Activated CD4-positive, alpha-beta T cell treated with anti-CD3 and anti-CD28 coated beads, Interleukin-2, amount 10 ng/mL, durations not matched to agents 7 days and 5 days (primary cell): ENCODE results near the gene KCNB1. TPM values are rescaled to one million over a fixed set of nuclear protein-coding genes. Genes with fewer than 3 reads are reported as not detected.

Source experiments
- CTCF ChIA-PET: fragments of 350-600 bp; sonication (Branson Sonifier 250); formaldehyde crosslinking; loops from one replicate; lab custom pipeline; 2021; ENCODE audit warnings: antibody characterized with exemption; lab: Charles Lee
- POLR2A ChIA-PET: fragments of 350-600 bp; sonication (Branson Sonifier 250); formaldehyde crosslinking; loops from one replicate; lab custom pipeline; 2021; ENCODE audit warnings: antibody characterized with exemption; lab: Charles Lee
- DNase-seq: peaks from one replicate; pipeline ENCODE4 v3.0.0-alpha.2; 2020
- H3K27ac Mint-ChIP-seq: one replicate; pipeline ENCODE4 v1.8.0; 2021; ENCODE audit warnings: mild to moderate bottlenecking, moderate library complexity, mixed read lengths
- H3K27me3 Mint-ChIP-seq: one replicate; pipeline ENCODE4 v1.8.0; 2021; ENCODE audit warnings: mixed read lengths
- H3K36me3 Mint-ChIP-seq: one replicate; pipeline ENCODE4 v1.8.0; 2021; ENCODE audit warnings: low read depth, mixed read lengths
- H3K4me1 Mint-ChIP-seq: one replicate; pipeline ENCODE4 v1.8.0; 2021; ENCODE audit warnings: mixed read lengths
- H3K4me3 Mint-ChIP-seq: one replicate; pipeline ENCODE4 v1.8.0; 2021; ENCODE audit warnings: mild to moderate bottlenecking, moderate library complexity, mixed read lengths
- H3K9me3 Mint-ChIP-seq: one replicate; pipeline ENCODE4 v1.8.0; 2021; ENCODE audit warnings: mixed read lengths
- total RNA-seq, 2 experiments: library from RNA; stranded (reverse); gene quantifications; one replicate each; pipeline ENCODE4 v1.2.3, GENCODE V29; 2021

Gene KCNB1
- total RNA-seq, 2 experiments from 2014 or later = 0.07 TPM; not detected in 1

- peaks cover 29% of the 10 kb centered on the region for H3K27me3 Mint-ChIP-seq
- DNase-seq = no peak
- H3K27ac Mint-ChIP-seq = no peak overlapping the region
- ChIA-PET CTCF (no interaction called here), POLR2A (no interaction called here)
- peaks cover under 1% of the 10 kb centered on the region for H3K4me1 Mint-ChIP-seq
- H3K9me3 Mint-ChIP-seq = no peaks in the 10 kb centered on the region
- no peak overlapping the region for H3K4me3 Mint-ChIP-seq
- H3K36me3 Mint-ChIP-seq = no peaks in the 10 kb centered on the region
Measured at GRCh38 chr20:49478754-49479689, 3.4 kb downstream of the KCNB1 start.

- CTCF ChIA-PET = no interaction called here
Measured at GRCh38 chr20:49478266-49478665, 4.2 kb downstream of the KCNB1 start.

GRCh38 chr20:49477200-49477599, 5.3 kb downstream of the KCNB1 start:
- ChIA-PET POLR2A (no interaction called here), CTCF (interaction anchor here (0.6 to 1.4 kb wide), 2 partner anchors 38 to 143 kb away, joined by 3 to 4 read pairs; no protein-coding TSS in a partner anchor)
- no peaks in the 10 kb centered on the region for H3K36me3 Mint-ChIP-seq
- no peaks in the 10 kb centered on the region for H3K9me3 Mint-ChIP-seq
- DNase-seq = no peak
- H3K4me3 Mint-ChIP-seq = no peak overlapping the region
- H3K27ac Mint-ChIP-seq = no peak overlapping the region
- peaks cover 30% of the 10 kb centered on the region for H3K27me3 Mint-ChIP-seq
- H3K4me1 Mint-ChIP-seq = no peaks in the 10 kb centered on the region

More at GRCh38 chr20:49478266-49478665, 4.2 kb downstream of the KCNB1 start:
- no peaks in the 10 kb centered on the region for H3K36me3 Mint-ChIP-seq
- POLR2A ChIA-PET = no interaction called here
- no peaks in the 10 kb centered on the region for H3K4me1 Mint-ChIP-seq
- H3K27me3 Mint-ChIP-seq = peaks cover 29% of the 10 kb centered on the region
- H3K4me3 Mint-ChIP-seq = no peak overlapping the region
- H3K27ac Mint-ChIP-seq = no peak overlapping the region
- DNase-seq = no peak
- no peaks in the 10 kb centered on the region for H3K9me3 Mint-ChIP-seq

GRCh38 chr20:49476016-49476355, 6.5 kb downstream of the KCNB1 start:
- Mint-ChIP-seq H3K27me3 (peaks cover 29% of the 10 kb centered on the region), H3K4me3 (no peak overlapping the region), H3K4me1 (no peaks in the 10 kb centered on the region), H3K27ac (no peak overlapping the region), H3K9me3 (no peaks in the 10 kb centered on the region), H3K36me3 (no peaks in the 10 kb centered on the region)
- ChIA-PET POLR2A (no interaction called here), CTCF (interaction anchor here (1.1 to 3.0 kb wide), 4 partner anchors 8 to 142 kb away, joined by 3 to 13 read pairs (median 4); no protein-coding TSS in a partner anchor)
- DNase-seq = no peak

GRCh38 chr20:49475292-49476015, 7.0 kb downstream of the KCNB1 start:
- Mint-ChIP-seq H3K27ac (no peak overlapping the region), H3K36me3 (no peaks in the 10 kb centered on the region), H3K9me3 (no peaks in the 10 kb centered on the region), H3K4me3 (no peak overlapping the region), H3K27me3 (peaks cover 26% of the 10 kb centered on the region), H3K4me1 (no peaks in the 10 kb centered on the region)
- POLR2A ChIA-PET = no interaction called here
- no peak for DNase-seq
- CTCF ChIA-PET = interaction anchor here (1.4 to 3.0 kb wide), 2 partner anchors 9 to 64 kb away, joined by 4 to 13 read pairs; no protein-coding TSS in a partner anchor

GRCh38 chr20:49471397-49471796, 11.1 kb downstream of the KCNB1 start:
- no peaks in the 10 kb centered on the region for H3K4me1 Mint-ChIP-seq
- no peaks in the 10 kb centered on the region for H3K36me3 Mint-ChIP-seq
- peaks cover 21% of the 10 kb centered on the region for H3K27me3 Mint-ChIP-seq
- H3K27ac Mint-ChIP-seq = no peak overlapping the region
- ChIA-PET POLR2A (no interaction called here), CTCF (no interaction called here)
- H3K9me3 Mint-ChIP-seq = no peaks in the 10 kb centered on the region
- no peak for DNase-seq
- no peak overlapping the region for H3K4me3 Mint-ChIP-seq

- POLR2A ChIA-PET = no interaction called here
- Mint-ChIP-seq H3K4me1 (no peaks in the 10 kb centered on the region), H3K27me3 (peaks cover 21% of the 10 kb centered on the region), H3K36me3 (no peaks in the 10 kb centered on the region), H3K4me3 (no peak overlapping the region), H3K27ac (no peak overlapping the region), H3K9me3 (no peaks in the 10 kb centered on the region)
- DNase-seq = no peak
- CTCF ChIA-PET = no interaction called here
Measured at GRCh38 chr20:49470922-49471321, 11.5 kb downstream of the KCNB1 start.

- Mint-ChIP-seq H3K4me1 (no peaks in the 10 kb centered on the region), H3K9me3 (no peaks in the 10 kb centered on the region), H3K27ac (no peak overlapping the region), H3K36me3 (no peaks in the 10 kb centered on the region), H3K4me3 (no peak overlapping the region), H3K27me3 (peaks cover 17% of the 10 kb centered on the region)
- no peak for DNase-seq
- POLR2A ChIA-PET = no interaction called here
- CTCF ChIA-PET = interaction anchor here (0.5 kb wide), 1 partner anchor 23 kb away, joined by 4 read pairs; no protein-coding TSS in a partner anchor
Measured at GRCh38 chr20:49469060-49469459, 13.4 kb downstream of the KCNB1 start.

GRCh38 chr20:49468412-49468811, 14.1 kb downstream of the KCNB1 start:
- DNase-seq = no peak
- H3K9me3 Mint-ChIP-seq = no peaks in the 10 kb centered on the region
- no peak overlapping the region for H3K4me3 Mint-ChIP-seq
- ChIA-PET CTCF (interaction anchor here (0.5 to 0.6 kb wide), 2 partner anchors 8 to 24 kb away, joined by 3 to 4 read pairs; no protein-coding TSS in a partner anchor), POLR2A (no interaction called here)
- no peaks in the 10 kb centered on the region for H3K36me3 Mint-ChIP-seq
- peaks cover 17% of the 10 kb centered on the region for H3K27me3 Mint-ChIP-seq
- H3K27ac Mint-ChIP-seq = no peak overlapping the region
- no peaks in the 10 kb centered on the region for H3K4me1 Mint-ChIP-seq

GRCh38 chr20:49466114-49466912, 16.2 kb downstream of the KCNB1 start:
- H3K27me3 Mint-ChIP-seq = peaks cover 10% of the 10 kb centered on the region
- H3K36me3 Mint-ChIP-seq = no peaks in the 10 kb centered on the region
- no peak overlapping the region for H3K27ac Mint-ChIP-seq
- no peak for DNase-seq
- no peak overlapping the region for H3K4me3 Mint-ChIP-seq
- ChIA-PET CTCF (interaction anchor here (0.6 to 1.4 kb wide), 3 partner anchors 39 to 546 kb away, joined by 4 read pairs; no protein-coding TSS in a partner anchor), POLR2A (no interaction called here)
- no peaks in the 10 kb centered on the region for H3K4me1 Mint-ChIP-seq
- H3K9me3 Mint-ChIP-seq = no peaks in the 10 kb centered on the region

GRCh38 chr20:49464556-49464955, 17.9 kb downstream of the KCNB1 start:
- ChIA-PET POLR2A (no interaction called here), CTCF (no interaction called here)
- Mint-ChIP-seq H3K27ac (no peak overlapping the region), H3K9me3 (no peaks in the 10 kb centered on the region), H3K36me3 (no peaks in the 10 kb centered on the region), H3K27me3 (peaks cover 2% of the 10 kb centered on the region), H3K4me3 (no peak overlapping the region), H3K4me1 (no peaks in the 10 kb centered on the region)
- no peak for DNase-seq

GRCh38 chr20:49462626-49463025, 19.8 kb downstream of the KCNB1 start:
- no peak overlapping the region for H3K27ac Mint-ChIP-seq
- POLR2A ChIA-PET = no interaction called here
- CTCF ChIA-PET = interaction anchor here (0.6 kb wide), 1 partner anchor 669 kb away, joined by 3 read pairs; no protein-coding TSS in a partner anchor
- no peaks in the 10 kb centered on the region for H3K36me3 Mint-ChIP-seq
- peaks cover 9% of the 10 kb centered on the region for H3K27me3 Mint-ChIP-seq
- H3K9me3 Mint-ChIP-seq = no peaks in the 10 kb centered on the region
- no peak overlapping the region for H3K4me3 Mint-ChIP-seq
- no peaks in the 10 kb centered on the region for H3K4me1 Mint-ChIP-seq
- no peak for DNase-seq
